HepG2 (cell line): ENCODE results near the gene FBXO10. TPM values are rescaled to one million over a fixed set of nuclear protein-coding genes. Genes with fewer than 3 reads are reported as not detected.

Experiments used
- ATAC-seq: fragments of 200-7000 bp; cut with Tn5 transposase; 3 replicates; pipeline ENCODE4 v1.9.1; 2020; ENCODE audit warnings: mild to moderate bottlenecking, moderate library complexity
- BruUV-seq: library from RNA; stranded (reverse); fragments of 400-500 nt; replicated peaks from 2 replicates; lab custom pipeline; 2021; lab: Mats Ljungman, UMichigan
- CTCF ChIA-PET: fragments of 300-600 bp; formaldehyde crosslinking; extraction: SDS; loops from one replicate; lab custom pipeline; 2021; ENCODE audit warnings: low total read pairs, inconsistent platforms, low intra/inter-chr PET ratio; lab: Yijun Ruan, JAX
- POLR2A ChIA-PET: fragments of 350-600 bp; sonication (Branson Sonifier 250); formaldehyde crosslinking; loops from one replicate; lab custom pipeline; 2020; ENCODE audit warnings: antibody characterized with exemption, inconsistent platforms; lab: Yijun Ruan, JAX
- DNase-seq: peaks from one replicate; pipeline ENCODE4 v3.0.0-alpha.2; 2015; ENCODE audit warnings: low spot score
- FAIRE-seq: peaks from 3 replicates; lab custom pipeline; 2011; peaks lifted over from hg19 to GRCh38; lab: Jason Lieb, UNC
- H2AFZ ChIP-seq: one replicate; pipeline ENCODE4 v1.6.1; 2011; ENCODE audit warnings: low read length, inconsistent platforms
- H3K27ac ChIP-seq: fragments of 300-600 bp; 3 replicates; pipeline ENCODE4 v1.8.0; 2011; ENCODE audit warnings: mixed run types, mild to moderate bottlenecking, mixed read lengths, low read length, inconsistent platforms; ENCODE audit not compliant: insufficient read depth; ENCODE audit errors: extremely low read length
- H3K27me3 ChIP-seq, 2 experiments: fragments of 200-600 bp in 1 of 2; 2 replicates in 1 of 2; 3 replicates in 1 of 2; pipeline versions ENCODE4 v1.6.0 to v1.8.0; 2011; ENCODE audit warnings: low read length in 2 of 2, mild to moderate bottlenecking in 2 of 2, moderate library complexity in 2 of 2, inconsistent platforms in 1 of 2; ENCODE audit not compliant: insufficient read depth in 2 of 2, control insufficient read depth in 1 of 2
- H3K36me3 ChIP-seq, 2 experiments: fragments of 200-600 bp in 1 of 2; replicated peaks in 1 of 2; 2 replicates in 1 of 2; 3 replicates in 1 of 2; pipeline versions ENCODE4 v1.5.1 to v1.8.0; 2011; ENCODE audit warnings: low read length in 2 of 2, inconsistent platforms in 1 of 2; ENCODE audit not compliant: insufficient read depth in 2 of 2, control insufficient read depth in 1 of 2
- H3K4me1 ChIP-seq: 2 replicates; pipeline ENCODE4 v1.5.1; 2012; ENCODE audit warnings: low read length, inconsistent platforms; ENCODE audit not compliant: insufficient read depth
- H3K4me2 ChIP-seq: 2 replicates; pipeline ENCODE4 v1.6.0; 2011; ENCODE audit warnings: low read depth, low read length, inconsistent platforms
- H3K4me3 ChIP-seq, 3 experiments: fragments of 200-600 bp in 1 of 3; sonication (generic), shearing (Covaris generic) in 1 of 3; replicated peaks in 1 of 3; 2 replicates each; pipeline ENCODE4 v1.5.1; 2011 to 2016; ENCODE audit warnings: low read length in 3 of 3, inconsistent platforms in 2 of 3, low read depth in 2 of 3, mild to moderate bottlenecking in 2 of 3, control low read depth in 1 of 3, mixed read lengths in 1 of 3; ENCODE audit not compliant: insufficient read depth in 1 of 3
- H3K79me2 ChIP-seq: one replicate; pipeline ENCODE4 v1.6.1; 2011; ENCODE audit warnings: low read length, inconsistent platforms; ENCODE audit not compliant: insufficient read depth
- H3K9ac ChIP-seq: 2 replicates; pipeline ENCODE4 v1.6.0; 2011; ENCODE audit warnings: mild to moderate bottlenecking, low read depth, low read length, inconsistent platforms; ENCODE audit not compliant: insufficient read depth
- H3K9me3 ChIP-seq: 2 replicates; pipeline ENCODE4 v1.5.1; 2012; ENCODE audit warnings: mild to moderate bottlenecking, low read length
- H4K20me1 ChIP-seq: 2 replicates; pipeline ENCODE4 v1.6.0; 2011; ENCODE audit warnings: inconsistent platforms, mild to moderate bottlenecking, low read length, moderate library complexity; ENCODE audit not compliant: insufficient read depth
- AGO2 ChIP-seq: fragments of 200-400 bp; formaldehyde crosslinking; optimal IDR thresholded peaks from 2 replicates; pipeline ENCODE3; 2017; ENCODE audit warnings: mild to moderate bottlenecking, low read depth, low read length, moderate library complexity
- NFIB ChIP-seq: sonication (generic); formaldehyde crosslinking; IDR thresholded peaks from 2 replicates; pipeline ENCODE4 v1.9.0; 2021; ENCODE audit warnings: missing genetic modification reagents, mild to moderate bottlenecking, borderline replicate concordance
- NFKB2 ChIP-seq: sonication (generic); formaldehyde crosslinking; IDR thresholded peaks from 2 replicates; pipeline ENCODE4 v1.4.0; 2020; ENCODE audit warnings: missing genetic modification reagents, borderline replicate concordance
- PRMT3 ChIP-seq: sonication (generic); formaldehyde crosslinking; IDR thresholded peaks from 2 replicates; pipeline ENCODE4 v1.8.1; 2022; ENCODE audit warnings: low read depth, mild to moderate bottlenecking, moderate library complexity, missing genetic modification reagents, borderline replicate concordance
- SOX13 ChIP-seq, 3 experiments: fragments of 450-650 bp in 1 of 3; sonication (generic) in 1 of 3; formaldehyde crosslinking in 1 of 3; IDR thresholded peaks in 2 of 3; conservative IDR thresholded peaks in 1 of 3; 2 replicates each; pipeline versions ENCODE4 v1.5.0 to v1.6.1; 2016 to 2020; ENCODE audit warnings: antibody characterized with exemption in 1 of 3, mild to moderate bottlenecking in 1 of 3, missing compliant biosample characterization in 1 of 3, missing genetic modification reagents in 1 of 3, moderate library complexity in 1 of 3
- TRIM24 ChIP-seq: sonication (generic); formaldehyde crosslinking; IDR thresholded peaks from 2 replicates; pipeline ENCODE4 v1.8.0; 2022; ENCODE audit warnings: mild to moderate bottlenecking, missing genetic modification reagents
- ZFP36L1 ChIP-seq: sonication (generic); formaldehyde crosslinking; IDR thresholded peaks from 2 replicates; pipeline ENCODE4 v1.8.0; 2022; ENCODE audit warnings: mild to moderate bottlenecking, missing genetic modification reagents, moderate library complexity
- ZNF614 ChIP-seq: IDR thresholded peaks from 2 replicates; pipeline ENCODE4 v1.6.1; 2018; ENCODE audit warnings: missing biosample characterization, missing genetic modification reagents, inconsistent platforms, borderline replicate concordance
- WGBS: methylation state at CpG from one replicate; pipeline ENCODE4 v1.1.6; 2017; ENCODE audit warnings: low lambda C conversion rate; 5-methylcytosine and 5-hydroxymethylcytosine counted together
- in situ Hi-C: cut with HindIII; loops from 2 replicates; pipeline ENCODE4 v1.10.0; 2017; ENCODE audit warnings: low pct_unique_long_range_greater_than_20kb; ENCODE audit not compliant: extremely low pct_ligation_motif_present
- intact Hi-C: fragments of 100-400 bp; cut with micrococcal nuclease; formaldehyde crosslinking; loops from one replicate; pipeline ENCODE4 v1.10.0; 2022; ENCODE audit not compliant: unreplicated experiment
- polyA plus RNA-seq, 8 experiments: library from polyadenylated mRNA; depleted of rRNA in 3 of 8; stranded (reverse) in 7 of 8; unstranded in 1 of 8; fragments of >200 nt; fragmentation: Illumina TruSeq in 4 of 8; extraction: Trizol in 4 of 8; gene quantifications; 2 replicates each; pipeline versions ENCODE4 v1.2.1 to v1.2.3, GENCODE V29; 2011 to 2016; ENCODE audit warnings: low read depth in 4 of 8, missing spikeins in 1 of 8, mixed read lengths in 1 of 8; ENCODE audit not compliant: insufficient read depth in 1 of 8
- total RNA-seq, 5 experiments: library from RNA; depleted of rRNA; stranded (reverse); fragments of >200 nt; fragmentation: Illumina TruSeq; extraction: Trizol; gene quantifications; 2 replicates each; pipeline ENCODE4 v1.2.3, GENCODE V29; 2016; ENCODE audit warnings: low read depth in 1 of 5
- TF ChIP-seq, protein P1 (sequence below): sonication (generic); formaldehyde crosslinking; IDR thresholded peaks from 2 replicates; pipeline ENCODE4 v1.5.0; 2020; ENCODE audit warnings: missing genetic modification reagents, mild to moderate bottlenecking, borderline replicate concordance

Gene FBXO10
- total and polyA plus RNA-seq, 2 of the 13 experiments (the other 11 are each of a cell fraction or from before 2014, with no cell fraction given) = 3.1 to 5.1 TPM

DNA sequence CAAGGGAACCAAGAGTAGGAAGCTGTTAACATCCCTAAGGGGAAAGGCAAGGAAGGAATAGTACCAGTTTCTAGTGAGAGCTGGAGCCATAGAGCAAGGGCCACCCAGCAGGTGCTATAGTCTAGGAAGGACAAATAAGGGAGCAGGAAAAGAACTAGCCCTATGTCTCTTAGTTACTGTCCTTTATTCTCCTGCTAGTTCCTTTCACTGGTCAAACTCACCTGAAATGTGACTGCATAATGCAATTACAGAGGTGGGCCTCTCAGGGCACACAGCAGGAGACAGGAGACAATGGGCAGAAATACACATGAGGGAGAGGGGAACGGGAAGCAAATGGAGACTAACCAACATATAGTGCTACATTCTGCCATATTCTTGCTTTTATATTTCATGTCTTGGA, 47.9 kb upstream of the FBXO10 start:
- POLR2A ChIA-PET = no interaction called here
- no peaks in the 10 kb centered on the region for H3K4me1 ChIP-seq
- peaks cover 0 to 26% of the 10 kb centered on the region in 2 experiments; a peak in 2 of 5 replicates for H3K27me3 ChIP-seq
- H3K9ac ChIP-seq = no peak overlapping the region
- BruUV-seq = no TSS peak
- TF ChIP-seq NFKB2 (CRISPR knock-in tag) (no peak), NFIB (CRISPR knock-in tag) (no peak), ZNF614 (no peak)
- no peak for DNase-seq
- H3K4me2 ChIP-seq = no peak overlapping the region
- WGBS = 0% methylated on average over 1 of the region's 1 CpG
- no peak for ATAC-seq
- H4K20me1 ChIP-seq = no peaks in the 10 kb centered on the region
- FAIRE-seq = no peak
- CTCF ChIA-PET = no interaction called here
- in situ Hi-C loops (no loop called here), intact Hi-C loops (no loop called here)
- H2AFZ ChIP-seq = no peak overlapping the region
- no peak overlapping the region for H3K27ac ChIP-seq
- no peak overlapping the region for H3K4me3 ChIP-seq
- H3K36me3 ChIP-seq = no peaks in the 10 kb centered on the region
- H3K79me2 ChIP-seq = no peaks in the 10 kb centered on the region
- H3K9me3 ChIP-seq = no peaks in the 10 kb centered on the region

GRCh38 chr9:37623267-37623666, 47.1 kb upstream of the FBXO10 start:
- ChIA-PET POLR2A (no interaction called here), CTCF (no interaction called here)
- no peak overlapping the region for H3K27ac ChIP-seq
- H3K4me1 ChIP-seq = no peaks in the 10 kb centered on the region
- H3K4me3 ChIP-seq = no peak overlapping the region
- ATAC-seq (no peak), DNase-seq (no peak)
- H2AFZ ChIP-seq = no peak overlapping the region
- no peaks in the 10 kb centered on the region for H3K79me2 ChIP-seq
- no peak overlapping the region for H3K9ac ChIP-seq
- no peak overlapping the region for H3K4me2 ChIP-seq
- intact Hi-C loops = no loop called here
- TF ChIP-seq SOX13 (IDR thresholded peaks at IDR 0.05) = no peak
- no peak for TF ChIP-seq SOX13 (CRISPR knock-in tag; conservative IDR thresholded peaks at IDR 0.05 in 1 of 2, IDR thresholded peaks at IDR 0.05 in 1 of 2)
- no peak for TF ChIP-seq TRIM24 (CRISPR knock-in tag)
- no peak for TF ChIP-seq AGO2
- no peak for TF ChIP-seq PRMT3 (CRISPR knock-in tag)
- TF ChIP-seq ZFP36L1 (CRISPR knock-in tag) = no peak
- TF ChIP-seq, protein P1, sequence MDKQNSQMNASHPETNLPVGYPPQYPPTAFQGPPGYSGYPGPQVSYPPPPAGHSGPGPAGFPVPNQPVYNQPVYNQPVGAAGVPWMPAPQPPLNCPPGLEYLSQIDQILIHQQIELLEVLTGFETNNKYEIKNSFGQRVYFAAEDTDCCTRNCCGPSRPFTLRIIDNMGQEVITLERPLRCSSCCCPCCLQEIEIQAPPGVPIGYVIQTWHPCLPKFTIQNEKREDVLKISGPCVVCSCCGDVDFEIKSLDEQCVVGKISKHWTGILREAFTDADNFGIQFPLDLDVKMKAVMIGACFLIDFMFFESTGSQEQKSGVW (CRISPR knock-in tag) = no peak
- TF ChIP-seq, all 625 proteins: peak for 0
- H3K9me3 ChIP-seq = no peaks in the 10 kb centered on the region
- H3K27me3 ChIP-seq = peaks cover 0 to 29% of the 10 kb centered on the region in 2 experiments; a peak in 3 of 5 replicates
- in situ Hi-C loops = no loop called here
- BruUV-seq = no TSS peak
- 0% methylated on average over 2 of the region's 2 CpGs for whole genome bisulfite sequencing
- no peaks in the 10 kb centered on the region for H3K36me3 ChIP-seq
- no peak for FAIRE-seq
- H4K20me1 ChIP-seq = no peaks in the 10 kb centered on the region
